Chondrocyte (in vitro differentiated cells): ENCODE data around the gene S1PR1. TPM values are rescaled to one million over a fixed set of nuclear protein-coding genes. Genes with fewer than 3 reads are reported as not detected.

ENCODE experiments used
- DNase-seq: peaks from one replicate; pipeline ENCODE4 v3.0.0; 2021; ENCODE audit warnings: mixed read lengths, low spot score
- H3K27ac Mint-ChIP-seq: one replicate; pipeline ENCODE4 v1.8.0; 2021; ENCODE audit warnings: mild to moderate bottlenecking, moderate library complexity, mixed read lengths; ENCODE audit not compliant: unreplicated experiment
- H3K27me3 Mint-ChIP-seq: 2 replicates; pipeline ENCODE4 v1.8.0; 2021; ENCODE audit warnings: low read depth, mixed read lengths
- H3K36me3 Mint-ChIP-seq: 2 replicates; pipeline ENCODE4 v1.8.0; 2021; ENCODE audit warnings: low read depth, mixed read lengths
- H3K4me1 Mint-ChIP-seq: 2 replicates; pipeline ENCODE4 v1.8.0; 2021; ENCODE audit warnings: low read depth, mild to moderate bottlenecking, mixed read lengths
- H3K4me3 Mint-ChIP-seq: one replicate; pipeline ENCODE4 v1.8.0; 2021; ENCODE audit warnings: mild to moderate bottlenecking, moderate library complexity, mixed read lengths; ENCODE audit not compliant: unreplicated experiment
- H3K9me3 Mint-ChIP-seq: 2 replicates; pipeline ENCODE4 v1.8.0; 2021; ENCODE audit warnings: low read depth, mixed read lengths
- total RNA-seq: library from RNA; stranded (reverse); gene quantifications from 3 replicates; pipeline ENCODE4 v1.2.1, GENCODE V29; 2021
- TF ChIP-seq, protein P1 (sequence below): fragments of 200-600 bp; sonication (generic); IDR thresholded peaks from 2 replicates; pipeline ENCODE4 v1.5.0; 2021; ENCODE audit warnings: antibody characterized with exemption, mild to moderate bottlenecking, moderate library complexity

S1PR1 gene
- total RNA-seq, 1 donor from 2014 or later = 0.40 TPM

DNA sequence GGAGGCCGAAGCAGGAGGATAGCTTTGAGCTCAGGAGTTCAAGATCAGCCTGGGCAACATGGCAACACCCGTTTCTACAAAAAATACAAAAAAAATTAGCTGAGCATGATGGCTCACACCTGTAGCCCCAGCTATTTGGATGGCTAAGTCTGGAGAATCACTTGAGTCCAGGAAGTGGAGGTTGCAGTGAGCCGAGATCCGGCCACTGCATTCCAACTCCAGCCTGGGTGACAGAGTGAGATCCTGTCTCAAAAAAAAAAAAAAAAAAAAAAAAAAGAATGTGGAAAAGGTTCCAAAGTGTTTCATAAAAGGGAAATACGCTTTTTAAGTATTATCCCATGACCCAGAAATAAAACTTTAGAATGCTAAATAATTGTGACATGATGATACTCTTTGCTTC lies 8.0 kb downstream of the S1PR1 start:
- no peak overlapping the region for H3K27ac Mint-ChIP-seq
- no peaks in the 10 kb centered on the region for H3K4me1 Mint-ChIP-seq
- no peaks in the 10 kb centered on the region for H3K9me3 Mint-ChIP-seq
- peaks cover 10% of the 10 kb centered on the region for H3K27me3 Mint-ChIP-seq
- TF ChIP-seq, protein P1, sequence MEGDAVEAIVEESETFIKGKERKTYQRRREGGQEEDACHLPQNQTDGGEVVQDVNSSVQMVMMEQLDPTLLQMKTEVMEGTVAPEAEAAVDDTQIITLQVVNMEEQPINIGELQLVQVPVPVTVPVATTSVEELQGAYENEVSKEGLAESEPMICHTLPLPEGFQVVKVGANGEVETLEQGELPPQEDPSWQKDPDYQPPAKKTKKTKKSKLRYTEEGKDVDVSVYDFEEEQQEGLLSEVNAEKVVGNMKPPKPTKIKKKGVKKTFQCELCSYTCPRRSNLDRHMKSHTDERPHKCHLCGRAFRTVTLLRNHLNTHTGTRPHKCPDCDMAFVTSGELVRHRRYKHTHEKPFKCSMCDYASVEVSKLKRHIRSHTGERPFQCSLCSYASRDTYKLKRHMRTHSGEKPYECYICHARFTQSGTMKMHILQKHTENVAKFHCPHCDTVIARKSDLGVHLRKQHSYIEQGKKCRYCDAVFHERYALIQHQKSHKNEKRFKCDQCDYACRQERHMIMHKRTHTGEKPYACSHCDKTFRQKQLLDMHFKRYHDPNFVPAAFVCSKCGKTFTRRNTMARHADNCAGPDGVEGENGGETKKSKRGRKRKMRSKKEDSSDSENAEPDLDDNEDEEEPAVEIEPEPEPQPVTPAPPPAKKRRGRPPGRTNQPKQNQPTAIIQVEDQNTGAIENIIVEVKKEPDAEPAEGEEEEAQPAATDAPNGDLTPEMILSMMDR = no peak
- H3K4me3 Mint-ChIP-seq = no peak overlapping the region
- no peaks in the 10 kb centered on the region for H3K36me3 Mint-ChIP-seq
- DNase-seq = no peak

DNA sequence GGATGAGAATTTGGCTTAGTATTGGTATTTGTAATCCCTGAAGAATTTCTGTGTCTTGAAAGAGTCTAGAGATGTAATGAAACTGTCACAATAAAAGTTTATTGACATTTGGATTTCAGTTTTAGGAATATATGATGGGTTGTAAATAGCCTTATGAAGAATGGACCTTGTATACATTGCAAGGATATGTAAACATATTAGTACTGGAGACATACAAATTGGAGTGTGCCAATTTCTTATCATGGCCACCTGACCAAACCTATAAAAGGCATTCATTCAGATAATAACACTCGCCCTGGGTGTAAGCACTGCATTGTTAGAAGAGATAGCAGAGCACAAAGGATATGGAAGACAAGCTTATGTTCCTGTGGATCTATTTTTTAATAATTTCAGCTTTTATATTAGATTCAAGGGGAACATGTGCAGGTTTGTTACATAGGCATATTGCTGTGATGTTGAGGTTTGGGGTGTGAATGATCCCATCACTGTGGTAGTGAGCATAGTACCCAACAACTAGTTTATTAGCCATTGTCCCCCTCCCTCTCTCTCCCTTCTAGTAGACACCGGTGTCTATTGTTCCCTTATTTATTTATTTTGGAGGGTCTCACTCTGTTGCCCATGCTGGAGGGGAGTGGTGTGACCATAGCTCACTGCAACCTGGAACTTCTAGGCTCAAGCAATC lies 8.6 kb downstream of the S1PR1 start:
- no peaks in the 10 kb centered on the region for H3K9me3 Mint-ChIP-seq
- TF ChIP-seq, protein P1 = no peak
- H3K4me3 Mint-ChIP-seq = no peak overlapping the region
- peaks cover 8% of the 10 kb centered on the region for H3K27me3 Mint-ChIP-seq
- H3K4me1 Mint-ChIP-seq = no peaks in the 10 kb centered on the region
- H3K27ac Mint-ChIP-seq = no peak overlapping the region
- H3K36me3 Mint-ChIP-seq = no peaks in the 10 kb centered on the region
- no peak for DNase-seq

DNA sequence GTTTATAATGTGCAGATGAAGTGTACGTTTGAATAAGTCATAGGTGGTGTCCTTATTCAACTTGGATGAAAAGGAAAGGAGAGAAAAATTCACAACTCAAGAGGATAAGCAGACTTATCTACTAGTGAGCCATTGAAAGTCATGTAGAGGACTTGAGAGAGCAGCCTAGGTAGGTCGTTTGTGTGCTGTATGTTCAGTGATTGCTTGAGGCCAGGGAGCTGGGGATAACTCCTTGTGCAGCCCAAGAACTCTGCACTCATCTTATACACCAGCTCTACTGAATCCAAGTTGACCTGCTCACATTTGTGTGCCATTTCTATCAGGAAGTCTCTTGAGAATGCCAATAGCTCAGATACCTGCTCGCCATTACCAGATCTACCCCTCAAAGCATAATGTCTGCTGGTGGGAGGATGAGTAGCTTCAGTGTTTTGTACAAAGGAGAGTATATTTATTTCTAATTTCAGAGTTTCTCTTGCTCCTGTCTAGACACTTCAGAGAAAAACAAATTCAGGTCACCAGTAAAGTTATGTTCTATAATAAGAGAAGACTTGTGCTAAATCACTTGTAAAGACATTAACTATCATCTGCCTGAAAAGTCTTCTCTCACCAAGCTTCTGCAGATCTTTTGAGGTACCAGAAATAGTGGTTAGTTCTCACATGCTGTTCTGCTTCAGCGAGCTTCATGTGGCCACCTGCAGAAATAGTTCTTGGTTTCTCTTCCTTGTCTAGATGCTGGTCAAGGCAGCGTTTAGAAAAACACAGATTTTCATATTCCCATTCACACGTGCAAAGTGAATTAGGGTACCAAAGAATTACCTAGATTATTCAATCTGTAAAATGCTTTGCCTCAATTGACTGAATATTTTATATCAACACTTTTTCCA lies 10.8 kb downstream of the S1PR1 start:
- peaks cover 8% of the 10 kb centered on the region for H3K27me3 Mint-ChIP-seq
- H3K9me3 Mint-ChIP-seq = no peaks in the 10 kb centered on the region
- no peaks in the 10 kb centered on the region for H3K36me3 Mint-ChIP-seq
- no peak overlapping the region for H3K4me3 Mint-ChIP-seq
- no peaks in the 10 kb centered on the region for H3K4me1 Mint-ChIP-seq
- TF ChIP-seq, protein P1 = no peak
- no peak overlapping the region for H3K27ac Mint-ChIP-seq
- no peak for DNase-seq

DNA sequence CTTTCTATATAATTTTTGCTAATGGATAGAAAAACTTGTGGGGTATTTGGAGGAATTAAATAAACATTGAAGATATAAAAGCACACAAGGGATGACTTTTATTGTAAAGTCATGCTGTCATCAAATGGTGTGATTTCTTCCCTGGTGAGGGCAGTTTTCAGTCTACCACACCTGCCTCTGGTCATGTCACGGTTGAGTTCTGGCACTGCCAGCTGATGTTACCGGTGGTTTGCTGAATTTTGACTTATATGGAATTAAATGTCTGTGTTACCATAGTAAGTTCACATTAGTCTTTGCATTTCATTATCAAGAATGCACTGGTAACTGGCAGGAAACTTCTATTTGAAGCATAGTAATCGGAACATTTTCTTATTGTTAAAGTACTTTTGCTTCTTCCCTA lies 13.4 kb downstream of the S1PR1 start:
- DNase-seq = no peak
- TF ChIP-seq, protein P1 = no peak
- no peaks in the 10 kb centered on the region for H3K9me3 Mint-ChIP-seq
- peaks cover 8% of the 10 kb centered on the region for H3K27me3 Mint-ChIP-seq
- no peak overlapping the region for H3K4me3 Mint-ChIP-seq
- no peaks in the 10 kb centered on the region for H3K4me1 Mint-ChIP-seq
- H3K27ac Mint-ChIP-seq = no peak overlapping the region
- no peaks in the 10 kb centered on the region for H3K36me3 Mint-ChIP-seq

DNA sequence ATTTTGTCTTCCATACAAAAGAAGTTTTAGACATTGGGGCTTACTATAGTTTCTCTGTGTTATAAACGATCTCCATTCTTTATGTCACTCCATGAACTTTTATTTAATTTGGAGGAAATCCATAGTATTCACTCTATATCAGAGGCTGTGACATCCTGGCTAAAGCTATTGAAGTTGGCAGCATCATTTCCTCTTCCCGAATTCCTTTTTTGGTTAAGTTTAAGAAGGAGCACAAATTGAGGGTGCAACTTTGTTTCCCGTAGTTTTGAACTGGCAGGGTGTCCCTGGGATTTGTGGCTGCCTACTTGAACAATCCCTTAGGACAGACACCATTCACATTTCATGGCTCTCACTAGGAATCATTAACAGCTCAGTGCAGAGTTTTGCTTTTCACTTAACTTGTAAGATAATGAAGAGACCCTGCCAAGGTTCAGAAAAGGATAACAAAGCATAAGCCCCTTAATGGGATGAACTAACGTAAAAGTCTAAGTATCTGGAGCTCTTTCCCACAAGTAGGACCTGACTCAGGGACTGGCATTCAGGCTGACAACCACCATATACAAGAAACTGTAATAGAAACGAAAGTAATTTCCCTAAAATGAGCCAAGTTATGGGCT lies 13.9 kb downstream of the S1PR1 start:
- Mint-ChIP-seq H3K4me3 (no peak overlapping the region), H3K27me3 (peaks cover 7% of the 10 kb centered on the region), H3K27ac (no peak overlapping the region), H3K9me3 (no peaks in the 10 kb centered on the region), H3K36me3 (no peaks in the 10 kb centered on the region), H3K4me1 (no peaks in the 10 kb centered on the region)
- TF ChIP-seq, protein P1 = no peak
- DNase-seq = no peak
